Measurements from ENCODE around the gene ANO9.
"Not testable (repeated sequence)": the region's sequence is repeated elsewhere in the genome, so short reads cannot be mapped to it uniquely, and the experiment has no call there.

The ANO9 gene

GRCh38 chr11:416757-417621 lies 24.8 kb downstream of the ANO9 start:
- peaks cover 3% of the 10 kb centered on the region for H3K36me3 ChIP-seq (ENCODE audit: control insufficient read depth, insufficient read depth, low read length)
- H3K9me3 ChIP-seq (ENCODE audit: control insufficient read depth, insufficient read depth, low read length): no peaks in the 10 kb centered on the region
- H3K27me3 ChIP-seq (ENCODE audit: control insufficient read depth, insufficient read depth, low read length): no peaks in the 10 kb centered on the region
- no peaks in the 10 kb centered on the region for H3K4me1 ChIP-seq (ENCODE audit: control insufficient read depth, insufficient read depth, low read length)
- H3K9ac ChIP-seq (ENCODE audit: low read depth, low read length): peak overlapping the region; percentile 60
- H3K4me3 ChIP-seq (ENCODE audit: low read depth, low read length): peak overlapping the region; percentile 60

DNA sequence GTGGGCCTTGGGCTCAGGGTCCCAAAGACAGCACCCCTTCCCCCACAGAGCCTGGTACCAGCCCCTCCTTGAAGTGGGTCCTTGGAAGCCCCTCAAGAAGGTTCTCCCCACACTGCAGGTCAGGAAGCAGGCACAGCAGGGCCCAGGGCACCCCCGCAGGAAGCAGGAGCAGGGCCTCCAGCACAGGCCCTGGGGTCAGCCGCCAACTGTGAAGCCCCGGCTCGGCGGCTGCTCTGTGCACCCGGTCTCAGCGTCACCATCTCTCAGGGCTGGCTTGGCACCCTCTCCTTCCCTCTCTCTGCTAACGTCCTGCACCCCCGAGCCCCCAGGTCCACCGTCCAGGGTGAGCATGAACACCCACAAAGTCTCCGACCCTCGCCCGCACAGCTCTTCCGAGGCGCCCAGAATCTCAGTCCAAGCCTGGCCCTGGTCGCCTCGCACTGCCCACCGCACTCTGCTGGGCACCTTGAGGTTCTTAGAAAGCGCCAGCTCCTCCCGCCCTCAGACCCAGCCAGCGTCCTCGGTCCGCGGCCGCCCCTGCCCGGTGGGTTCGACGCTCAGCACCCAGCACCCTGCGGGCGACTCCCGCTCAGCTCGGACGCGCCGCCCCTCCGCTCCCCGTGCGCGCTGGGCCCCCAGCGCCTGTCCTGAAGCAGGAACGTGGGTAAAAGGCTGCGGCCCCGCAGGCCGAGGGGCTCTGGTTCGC lies 25.6 kb downstream of the ANO9 start:
- Histone ChIP-seq H3K9me3 (ENCODE audit: control insufficient read depth, insufficient read depth, low read length) (no peaks in the 10 kb centered on the region), H3K4me3 (ENCODE audit: low read depth, low read length) (peak overlapping the region; percentile 60), H3K27me3 (ENCODE audit: control insufficient read depth, insufficient read depth, low read length) (no peaks in the 10 kb centered on the region), H3K4me1 (ENCODE audit: control insufficient read depth, insufficient read depth, low read length) (no peaks in the 10 kb centered on the region), H3K9ac (ENCODE audit: low read depth, low read length) (peak overlapping the region; percentile 60), H3K36me3 (ENCODE audit: control insufficient read depth, insufficient read depth, low read length) (peaks cover 3% of the 10 kb centered on the region)

DNA sequence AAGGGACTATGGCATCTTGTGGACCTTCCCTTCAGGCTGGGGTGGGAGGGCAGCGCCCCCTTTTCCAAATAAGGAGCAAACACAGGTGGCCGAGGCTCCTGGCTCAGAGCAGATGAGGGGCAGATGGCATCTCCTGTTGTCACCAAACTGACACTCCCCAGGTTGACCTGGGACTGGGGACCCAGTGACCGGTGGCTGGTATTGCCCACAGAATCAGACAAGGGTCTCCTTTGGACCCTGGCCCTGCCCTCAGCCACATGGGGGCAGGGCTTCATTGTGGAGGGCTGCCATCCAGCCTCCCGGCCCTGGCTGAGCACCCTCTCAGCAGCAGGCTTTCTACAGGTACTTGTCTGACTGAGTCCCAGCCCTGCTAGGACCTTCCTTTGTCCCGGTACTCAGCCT lies 26.2 kb downstream of the ANO9 start:
- peak overlapping the region; percentile 22 for H3K4me3 ChIP-seq (ENCODE audit: low read depth, low read length)
- H3K27me3 ChIP-seq (ENCODE audit: control insufficient read depth, insufficient read depth, low read length): no peaks in the 10 kb centered on the region
- peaks cover 3% of the 10 kb centered on the region for H3K36me3 ChIP-seq (ENCODE audit: control insufficient read depth, insufficient read depth, low read length)
- H3K9ac ChIP-seq (ENCODE audit: low read depth, low read length): no peak overlapping the region
- no peaks in the 10 kb centered on the region for H3K9me3 ChIP-seq (ENCODE audit: control insufficient read depth, insufficient read depth, low read length)
- H3K4me1 ChIP-seq (ENCODE audit: control insufficient read depth, insufficient read depth, low read length): no peaks in the 10 kb centered on the region

DNA sequence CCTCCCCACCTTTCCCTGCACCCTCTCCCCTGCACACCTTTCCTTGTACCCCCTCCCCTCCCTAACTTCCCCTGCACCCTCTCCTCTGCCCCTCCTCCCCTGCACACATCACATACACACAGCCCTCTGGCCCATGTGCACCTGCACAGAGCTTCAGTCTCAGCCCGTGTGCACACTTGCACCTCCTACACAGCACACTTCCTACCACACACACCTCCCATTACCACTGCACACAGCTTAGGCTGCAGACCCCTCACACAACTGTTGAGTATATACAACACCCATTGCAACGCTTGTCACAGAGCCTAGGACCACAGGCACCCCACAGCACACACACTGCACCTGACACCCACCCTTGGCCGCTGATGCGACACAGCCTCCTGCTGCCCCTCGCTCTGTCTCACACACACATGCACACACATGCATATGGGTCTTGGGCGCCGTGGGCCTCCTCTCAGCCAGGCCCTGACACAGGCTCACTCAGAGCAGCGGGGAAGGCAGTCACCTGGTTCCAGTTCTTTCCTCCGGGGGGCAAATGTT lies 27.4 kb downstream of the ANO9 start:
- Histone ChIP-seq H3K4me3 (ENCODE audit: low read depth, low read length) (no peak overlapping the region), H3K27me3 (ENCODE audit: control insufficient read depth, insufficient read depth, low read length) (no peaks in the 10 kb centered on the region)

GRCh38 chr11:413120-414081 lies 28.4 kb downstream of the ANO9 start:
- Histone ChIP-seq H3K4me1 (ENCODE audit: control insufficient read depth, insufficient read depth, low read length) (no peaks in the 10 kb centered on the region), H3K9me3 (ENCODE audit: control insufficient read depth, insufficient read depth, low read length) (no peaks in the 10 kb centered on the region), H3K4me3 (ENCODE audit: low read depth, low read length) (no peak overlapping the region), H3K36me3 (ENCODE audit: control insufficient read depth, insufficient read depth, low read length) (peaks cover 3% of the 10 kb centered on the region), H3K9ac (ENCODE audit: low read depth, low read length) (no peak overlapping the region), H3K27me3 (ENCODE audit: control insufficient read depth, insufficient read depth, low read length) (no peaks in the 10 kb centered on the region)

More for the DNA sequence above, 27.4 kb downstream of the ANO9 start:
- no peak overlapping the region for H3K9ac ChIP-seq (ENCODE audit: low read depth, low read length)
- no peaks in the 10 kb centered on the region for H3K4me1 ChIP-seq (ENCODE audit: control insufficient read depth, insufficient read depth, low read length)
- no peaks in the 10 kb centered on the region for H3K9me3 ChIP-seq (ENCODE audit: control insufficient read depth, insufficient read depth, low read length)
- peaks cover 3% of the 10 kb centered on the region for H3K36me3 ChIP-seq (ENCODE audit: control insufficient read depth, insufficient read depth, low read length)

GRCh38 chr11:412641-413119 lies 29.1 kb downstream of the ANO9 start:
- Histone ChIP-seq H3K9me3 (ENCODE audit: control insufficient read depth, insufficient read depth, low read length) (no peaks in the 10 kb centered on the region), H3K4me1 (ENCODE audit: control insufficient read depth, insufficient read depth, low read length) (no peaks in the 10 kb centered on the region), H3K27me3 (ENCODE audit: control insufficient read depth, insufficient read depth, low read length) (no peaks in the 10 kb centered on the region), H3K4me3 (ENCODE audit: low read depth, low read length) (no peak overlapping the region), H3K9ac (ENCODE audit: low read depth, low read length) (no peak overlapping the region), H3K36me3 (ENCODE audit: control insufficient read depth, insufficient read depth, low read length) (peaks cover 3% of the 10 kb centered on the region)

- not testable (repeated sequence) for H3K4me1 ChIP-seq (ENCODE audit: control insufficient read depth, insufficient read depth, low read length); H3K4me3 ChIP-seq (ENCODE audit: low read depth, low read length); H3K9ac ChIP-seq (ENCODE audit: low read depth, low read length); H3K9me3 ChIP-seq (ENCODE audit: control insufficient read depth, insufficient read depth, low read length); H3K36me3 ChIP-seq (ENCODE audit: control insufficient read depth, insufficient read depth, low read length); H3K27me3 ChIP-seq (ENCODE audit: control insufficient read depth, insufficient read depth, low read length)
Observed at GRCh38 chr11:411520-411919, 30.3 kb downstream of the ANO9 start.

GRCh38 chr11:410711-411110 lies 31.1 kb downstream of the ANO9 start:
- H3K27me3 ChIP-seq (ENCODE audit: control insufficient read depth, insufficient read depth, low read length); H3K36me3 ChIP-seq (ENCODE audit: control insufficient read depth, insufficient read depth, low read length); H3K4me1 ChIP-seq (ENCODE audit: control insufficient read depth, insufficient read depth, low read length); H3K9ac ChIP-seq (ENCODE audit: low read depth, low read length); H3K9me3 ChIP-seq (ENCODE audit: control insufficient read depth, insufficient read depth, low read length); H3K4me3 ChIP-seq (ENCODE audit: low read depth, low read length): not testable (repeated sequence)

DNA sequence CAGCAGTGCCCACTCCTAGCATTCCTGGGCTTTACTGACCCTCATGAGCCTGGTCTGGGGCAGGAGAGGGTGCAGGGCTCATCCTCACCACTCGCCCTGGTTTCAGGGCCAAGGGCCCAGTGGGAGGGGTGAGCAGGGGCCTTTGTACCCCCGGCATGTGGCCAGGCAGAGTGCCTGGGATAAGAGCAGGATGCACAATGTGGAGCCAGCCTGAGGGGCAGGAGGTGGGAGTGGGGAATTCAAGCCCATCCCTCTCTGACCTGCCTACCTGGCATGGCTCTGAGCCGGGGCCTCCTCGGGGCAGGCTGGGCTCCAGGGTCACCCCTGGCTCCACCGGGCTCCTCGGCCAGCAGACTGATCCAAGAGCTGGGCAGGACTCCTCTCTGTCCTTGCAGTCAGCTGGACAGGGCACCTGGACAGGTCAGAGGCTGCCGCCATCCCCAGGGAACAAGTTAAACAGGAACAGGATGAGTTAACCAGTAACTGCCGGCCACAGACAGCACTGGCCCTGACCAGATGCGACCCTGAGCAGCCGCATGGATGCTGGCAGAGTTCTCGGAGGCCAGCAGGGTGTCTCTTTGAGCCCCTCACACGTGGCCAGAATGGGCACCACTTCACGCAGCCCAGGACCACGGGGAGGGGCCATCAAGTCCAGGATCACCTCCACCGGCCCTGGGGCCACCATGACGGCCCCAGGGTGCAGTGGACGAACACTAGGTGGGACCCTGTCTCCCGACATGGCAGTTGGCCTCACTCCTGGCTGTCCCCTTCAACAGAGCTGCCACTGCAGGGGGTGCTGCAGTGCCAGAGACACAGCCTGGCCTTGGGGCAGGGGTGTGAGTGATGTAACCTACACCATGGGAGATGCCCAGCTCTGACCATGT lies 32.0 kb downstream of the ANO9 start:
- Histone ChIP-seq H3K4me1 (ENCODE audit: control insufficient read depth, insufficient read depth, low read length) (no peaks in the 10 kb centered on the region), H3K4me3 (ENCODE audit: low read depth, low read length) (no peak overlapping the region), H3K36me3 (ENCODE audit: control insufficient read depth, insufficient read depth, low read length) (peaks cover 11% of the 10 kb centered on the region), H3K27me3 (ENCODE audit: control insufficient read depth, insufficient read depth, low read length) (no peaks in the 10 kb centered on the region), H3K9ac (ENCODE audit: low read depth, low read length) (no peak overlapping the region), H3K9me3 (ENCODE audit: control insufficient read depth, insufficient read depth, low read length) (no peaks in the 10 kb centered on the region)

GRCh38 chr11:409008-409599 lies 32.7 kb downstream of the ANO9 start:
- H3K4me3 ChIP-seq (ENCODE audit: low read depth, low read length): no peak overlapping the region
- H3K27me3 ChIP-seq (ENCODE audit: control insufficient read depth, insufficient read depth, low read length): no peaks in the 10 kb centered on the region
- no peak overlapping the region for H3K9ac ChIP-seq (ENCODE audit: low read depth, low read length)
- H3K9me3 ChIP-seq (ENCODE audit: control insufficient read depth, insufficient read depth, low read length): no peaks in the 10 kb centered on the region
- H3K4me1 ChIP-seq (ENCODE audit: control insufficient read depth, insufficient read depth, low read length): no peaks in the 10 kb centered on the region
- peaks cover 11% of the 10 kb centered on the region for H3K36me3 ChIP-seq (ENCODE audit: control insufficient read depth, insufficient read depth, low read length)
